Stimulated activated CD8-positive, alpha-beta memory T cell treated with anti-CD3 and anti-CD28 coated beads, Interleukin-15, amount 100 ng/mL, for 48 hours (primary cell): ENCODE data around the gene GPATCH2L.

Source experiments
- DNase-seq, 2 donors: peaks; one replicate each; pipeline ENCODE4 v3.0.0-alpha.2; 2020; ENCODE audit warnings: low read depth in 2 of 2

The GPATCH2L gene

DNA sequence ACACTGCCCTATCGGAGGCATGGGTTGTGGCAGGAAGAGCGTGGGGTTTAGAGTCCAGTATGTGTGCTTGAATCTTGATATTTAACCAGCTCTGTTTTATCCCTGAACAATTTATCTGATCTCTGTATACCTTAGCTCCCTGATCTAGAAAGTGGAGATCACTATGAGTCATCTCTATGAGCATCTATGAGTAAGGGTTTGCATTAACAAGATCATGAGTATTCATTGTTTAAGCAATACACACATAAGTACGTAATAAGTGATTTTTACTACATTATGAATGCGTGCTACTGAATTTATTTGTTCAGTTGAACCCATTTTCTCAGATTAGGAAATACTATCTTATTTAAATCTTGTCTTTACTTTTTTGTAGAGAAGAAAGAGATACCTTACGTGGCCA lies 49.4 kb downstream of the GPATCH2L start:
- no peak for DNase-seq

DNA sequence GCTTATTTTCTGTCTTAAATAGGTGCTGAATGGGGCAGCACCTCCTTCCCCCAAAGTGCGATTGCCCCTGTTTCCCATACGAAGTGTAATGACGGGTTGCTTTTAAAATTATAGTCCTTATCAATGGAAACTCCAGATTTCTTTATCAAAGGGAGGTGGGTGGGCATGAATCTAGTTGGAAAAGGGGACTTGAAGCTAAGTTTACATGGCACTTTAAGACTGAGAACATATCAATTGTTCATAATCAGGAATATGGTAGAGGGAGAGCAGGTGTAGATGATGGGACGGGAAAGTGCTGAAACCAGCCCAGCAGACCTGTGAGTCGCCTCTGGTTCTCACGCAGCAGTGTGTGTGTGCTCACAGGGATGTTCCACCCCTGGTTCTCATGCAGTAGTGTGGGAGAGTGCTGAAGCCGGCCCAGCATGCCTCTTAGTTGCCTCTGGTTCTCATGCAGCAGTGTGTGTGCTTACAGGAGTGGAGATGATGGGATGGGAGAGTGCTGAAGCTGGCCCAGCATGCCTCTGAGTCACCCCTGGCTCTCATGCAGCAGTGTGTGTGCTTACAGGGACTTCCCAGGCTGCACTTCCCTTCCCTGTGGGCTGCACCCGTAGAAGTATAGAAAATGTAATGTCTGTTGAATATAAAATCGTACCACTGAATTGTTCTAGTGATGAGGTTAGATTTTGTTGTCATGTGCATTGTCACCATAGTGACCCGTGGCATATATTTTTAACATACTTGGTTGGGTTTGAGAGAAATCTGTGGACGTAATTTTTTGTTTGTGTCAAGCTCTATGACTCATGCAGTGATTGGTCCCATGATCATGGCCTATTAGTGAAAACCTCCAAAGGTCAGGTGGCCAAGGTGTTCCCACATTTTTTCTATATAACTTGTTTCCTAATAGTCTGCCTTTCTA lies 51.6 kb downstream of the GPATCH2L start:
- no peak for DNase-seq

DNA sequence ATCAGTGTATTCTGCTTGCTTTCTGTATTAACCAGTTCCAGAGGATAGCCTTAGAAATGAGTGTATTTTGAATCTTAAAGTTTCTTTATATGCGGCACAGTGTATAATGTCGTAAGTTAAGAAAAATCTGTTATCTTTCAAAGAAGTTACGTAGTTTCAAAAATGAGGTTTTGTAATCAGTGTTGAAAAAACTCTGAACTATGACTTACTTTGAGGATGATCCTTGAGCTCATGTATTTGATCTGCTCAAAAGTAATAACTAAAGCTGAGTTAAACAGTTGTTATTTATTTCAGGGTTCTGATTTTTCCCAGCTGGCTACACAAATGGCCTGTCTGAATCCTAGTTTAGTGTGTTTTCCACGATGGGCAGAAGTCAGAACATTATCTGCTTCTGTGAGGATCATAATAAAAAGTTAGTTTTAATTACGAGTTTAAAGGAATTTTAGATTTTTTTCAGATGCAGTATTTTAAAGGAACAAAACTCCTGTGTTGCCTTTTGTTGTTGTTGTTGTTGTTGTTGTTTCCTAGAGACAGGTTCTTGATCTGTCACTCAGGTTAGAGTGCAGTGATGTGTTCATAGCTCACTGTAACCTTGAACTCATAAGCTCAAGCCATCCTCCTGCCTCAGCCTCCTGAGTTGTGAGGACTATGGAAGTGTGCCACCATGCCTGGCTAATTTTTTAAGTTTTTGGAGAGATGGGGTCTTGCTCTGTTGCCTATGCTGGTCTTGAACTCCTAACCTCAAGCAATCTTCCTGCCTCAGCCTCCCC lies 52.9 kb downstream of the GPATCH2L start:
- no peak for DNase-seq

DNA sequence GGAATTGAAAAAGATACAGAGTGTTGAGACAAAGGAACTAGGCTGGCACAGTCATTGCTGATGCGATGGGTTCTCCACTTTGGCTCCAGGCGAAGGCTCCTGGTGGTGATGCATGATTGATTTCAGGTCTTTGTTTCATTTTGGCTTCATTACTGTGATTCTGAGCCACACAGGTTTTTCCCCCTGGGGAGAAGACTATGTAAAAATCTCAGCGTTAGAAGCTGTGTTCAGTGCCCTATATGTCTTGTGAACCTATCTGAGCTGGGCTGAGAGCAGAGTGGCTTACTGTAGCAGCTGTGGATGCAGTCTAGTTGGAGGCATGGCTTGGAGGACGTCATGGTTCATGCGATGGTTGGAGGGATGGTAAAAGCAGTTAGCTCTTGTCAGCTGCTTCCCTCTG lies 54.0 kb downstream of the GPATCH2L start:
- DNase-seq = no peak

DNA sequence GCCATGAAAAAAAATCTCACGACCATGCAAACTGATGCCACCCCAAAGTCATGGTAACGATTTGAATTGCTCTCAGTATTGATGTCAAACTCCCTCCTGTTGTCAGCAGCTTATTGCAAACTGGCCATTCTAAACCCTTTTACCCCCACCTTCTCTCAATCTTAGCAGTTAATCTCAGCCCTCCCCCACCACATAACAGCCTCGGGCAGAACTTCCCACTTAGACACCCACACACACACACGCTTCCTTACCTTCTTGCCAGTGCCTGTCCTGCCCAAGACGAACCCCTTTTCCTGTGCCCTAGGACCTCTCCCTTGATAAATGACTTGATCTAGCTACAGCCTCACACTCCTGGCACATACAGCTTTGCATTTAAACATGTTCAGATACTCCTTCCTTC lies 56.6 kb downstream of the GPATCH2L start:
- DNase-seq = no peak

DNA sequence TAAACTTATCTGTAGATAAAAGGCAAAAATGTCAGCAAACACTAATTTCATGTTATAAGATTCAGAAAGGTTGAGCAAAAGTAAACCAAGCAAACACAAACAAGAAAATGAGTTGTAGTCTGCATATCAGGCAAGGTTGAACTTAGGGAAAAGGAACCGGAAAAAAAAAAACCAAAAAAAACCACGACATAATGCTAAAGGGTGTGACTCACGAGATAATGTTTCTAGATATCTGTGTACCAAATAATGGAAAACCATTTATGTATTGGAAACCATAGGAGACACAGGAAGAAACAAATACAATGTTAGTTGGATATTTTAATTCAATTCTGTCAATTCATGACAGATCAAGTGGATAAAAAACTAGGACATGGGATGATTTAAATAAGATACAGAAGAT lies 60.5 kb downstream of the GPATCH2L start:
- DNase-seq = no peak

DNA sequence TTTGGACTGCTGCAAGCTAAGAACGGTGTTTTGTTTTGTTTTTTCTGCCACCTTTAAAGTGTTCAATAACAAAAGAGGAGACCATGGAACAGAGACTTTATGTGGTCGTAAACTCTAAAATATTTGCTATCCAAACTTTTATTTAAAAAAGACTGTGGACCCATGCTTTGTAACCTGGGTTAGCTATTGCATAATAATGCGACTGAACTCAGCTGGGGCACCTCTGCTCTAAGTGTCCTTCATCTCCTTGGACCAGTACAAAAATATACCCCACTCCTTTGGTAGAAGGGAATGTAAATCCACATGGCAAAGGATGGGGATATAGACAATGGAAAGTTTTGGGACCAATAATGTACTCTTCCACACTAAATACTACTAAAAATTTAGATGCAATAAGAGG lies 65.5 kb downstream of the GPATCH2L start:
- no peak for DNase-seq

DNA sequence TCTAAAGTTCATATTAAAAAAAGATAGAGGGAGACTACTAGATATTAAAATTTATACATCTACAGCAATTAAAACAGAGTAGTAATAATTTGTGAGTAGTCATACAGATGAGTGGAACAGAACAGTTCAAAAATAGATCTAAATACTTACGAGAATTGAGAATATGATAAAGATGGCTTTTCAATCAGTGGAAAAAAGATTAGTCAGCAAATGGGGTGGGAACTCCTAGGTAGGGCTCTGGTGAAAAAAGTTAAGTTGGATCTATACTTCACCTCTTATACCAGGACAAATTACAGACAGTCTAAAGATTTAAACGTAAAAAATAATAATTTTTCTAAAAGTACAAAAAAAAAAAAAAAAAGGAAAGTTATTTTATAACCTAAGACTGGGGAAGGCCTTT lies 66.9 kb downstream of the GPATCH2L start:
- DNase-seq = no peak

DNA sequence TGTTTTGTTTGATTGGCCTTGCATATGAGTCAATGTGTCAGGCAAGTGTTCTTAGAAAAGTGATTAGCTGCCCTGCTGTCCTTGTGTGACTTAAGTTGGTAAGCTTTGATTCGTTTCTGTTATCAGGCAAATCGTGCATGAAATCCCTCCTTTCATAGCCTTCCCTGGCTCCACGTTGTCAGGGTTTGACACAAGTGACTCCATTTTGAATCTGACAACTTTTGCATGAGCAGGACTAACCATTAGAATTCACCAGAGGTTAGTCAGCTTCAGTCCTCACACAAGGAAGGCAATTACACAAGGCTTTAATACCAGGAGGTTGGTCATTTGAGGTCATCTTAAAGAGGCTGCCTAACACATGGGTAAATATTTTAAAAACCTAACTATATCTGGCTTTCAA lies 68.2 kb downstream of the GPATCH2L start:
- no peak for DNase-seq

DNA sequence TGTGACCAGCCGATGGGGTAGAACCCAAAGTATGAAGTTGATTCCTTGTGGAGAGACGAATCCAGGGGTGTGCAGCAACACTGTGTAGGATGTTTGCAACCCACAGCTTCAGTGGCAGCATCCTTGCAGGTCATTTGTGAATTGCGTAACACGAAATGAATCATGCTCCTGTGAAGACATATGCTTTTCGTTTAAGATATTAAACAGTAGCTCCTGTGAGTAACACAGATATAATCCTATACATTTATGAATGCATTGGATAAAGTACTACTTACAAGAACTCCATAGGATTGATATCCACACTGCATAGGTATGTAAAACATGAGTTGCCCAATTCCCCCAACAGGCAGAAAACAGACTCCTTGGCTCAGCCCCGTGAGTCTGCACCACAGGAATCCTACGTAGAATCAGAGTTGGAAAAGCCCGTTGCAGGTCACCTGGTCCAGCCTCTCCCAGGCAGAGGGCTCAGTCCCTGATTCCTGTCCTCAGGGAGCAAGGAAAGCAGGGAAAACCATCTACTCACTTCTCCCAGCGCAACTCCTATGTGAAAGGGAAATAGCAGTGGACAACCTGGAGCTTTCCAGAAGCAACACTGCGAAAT lies 75.8 kb downstream of the GPATCH2L start:
- DNase-seq = no peak

DNA sequence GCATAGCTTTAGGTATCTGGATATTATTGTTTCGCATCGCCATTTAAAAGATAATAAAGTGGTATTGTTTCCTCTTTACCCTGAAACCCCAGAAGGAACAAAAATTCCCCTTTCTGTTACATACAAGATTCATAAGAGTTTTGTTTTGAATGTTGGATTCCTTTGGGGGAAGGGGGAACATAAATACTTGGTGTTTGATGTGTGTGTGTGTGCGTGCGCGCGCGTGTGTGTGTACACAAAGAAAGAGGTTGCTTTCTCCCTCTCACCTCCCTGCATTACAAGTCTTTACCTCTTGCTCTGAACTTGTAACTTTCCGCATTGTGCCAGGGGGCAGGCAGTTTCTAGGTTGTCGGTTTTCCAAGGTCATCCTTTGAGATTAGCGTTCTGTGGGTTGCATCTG lies 76.4 kb downstream of the GPATCH2L start:
- DNase-seq = no peak

DNA sequence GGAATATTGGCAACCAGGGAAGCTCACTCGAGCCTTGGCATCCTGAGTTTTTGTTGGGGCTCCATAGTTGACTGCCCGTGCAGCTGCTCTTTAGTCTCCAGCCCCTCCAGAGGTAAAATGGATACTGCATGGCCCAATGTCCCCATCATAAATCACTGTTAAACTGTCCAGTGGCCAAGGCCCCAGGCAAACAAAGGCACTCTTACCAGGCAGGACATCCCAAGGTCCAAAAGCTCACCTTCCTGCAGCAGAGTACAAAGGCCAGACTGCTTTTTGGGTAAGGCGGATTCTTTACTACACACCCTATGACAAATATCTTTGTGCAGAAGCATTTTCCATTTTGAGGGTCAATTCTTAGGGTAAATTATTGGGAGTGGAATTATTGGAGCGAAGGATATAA lies 81.1 kb downstream of the GPATCH2L start:
- DNase-seq = no peak

DNA sequence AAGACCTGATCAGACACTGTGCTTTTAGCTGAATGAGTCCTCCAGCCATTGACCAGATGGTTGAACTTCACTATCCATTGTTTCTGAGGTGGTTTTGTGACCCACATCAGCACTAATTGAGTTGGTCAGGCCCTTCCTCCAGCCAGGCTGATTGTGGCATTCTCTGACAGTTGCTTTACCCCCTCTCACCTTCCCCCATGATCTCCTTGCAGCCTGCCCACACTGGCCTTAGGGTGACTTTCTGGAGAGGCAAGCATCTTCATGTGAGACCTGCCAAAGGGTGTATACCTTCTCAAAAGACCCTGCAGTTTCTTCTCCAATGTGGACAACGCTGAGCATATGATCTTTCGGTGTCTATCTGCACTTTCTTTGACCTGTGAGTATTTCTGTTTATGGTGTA lies 83.9 kb downstream of the GPATCH2L start:
- DNase-seq = no peak

DNA sequence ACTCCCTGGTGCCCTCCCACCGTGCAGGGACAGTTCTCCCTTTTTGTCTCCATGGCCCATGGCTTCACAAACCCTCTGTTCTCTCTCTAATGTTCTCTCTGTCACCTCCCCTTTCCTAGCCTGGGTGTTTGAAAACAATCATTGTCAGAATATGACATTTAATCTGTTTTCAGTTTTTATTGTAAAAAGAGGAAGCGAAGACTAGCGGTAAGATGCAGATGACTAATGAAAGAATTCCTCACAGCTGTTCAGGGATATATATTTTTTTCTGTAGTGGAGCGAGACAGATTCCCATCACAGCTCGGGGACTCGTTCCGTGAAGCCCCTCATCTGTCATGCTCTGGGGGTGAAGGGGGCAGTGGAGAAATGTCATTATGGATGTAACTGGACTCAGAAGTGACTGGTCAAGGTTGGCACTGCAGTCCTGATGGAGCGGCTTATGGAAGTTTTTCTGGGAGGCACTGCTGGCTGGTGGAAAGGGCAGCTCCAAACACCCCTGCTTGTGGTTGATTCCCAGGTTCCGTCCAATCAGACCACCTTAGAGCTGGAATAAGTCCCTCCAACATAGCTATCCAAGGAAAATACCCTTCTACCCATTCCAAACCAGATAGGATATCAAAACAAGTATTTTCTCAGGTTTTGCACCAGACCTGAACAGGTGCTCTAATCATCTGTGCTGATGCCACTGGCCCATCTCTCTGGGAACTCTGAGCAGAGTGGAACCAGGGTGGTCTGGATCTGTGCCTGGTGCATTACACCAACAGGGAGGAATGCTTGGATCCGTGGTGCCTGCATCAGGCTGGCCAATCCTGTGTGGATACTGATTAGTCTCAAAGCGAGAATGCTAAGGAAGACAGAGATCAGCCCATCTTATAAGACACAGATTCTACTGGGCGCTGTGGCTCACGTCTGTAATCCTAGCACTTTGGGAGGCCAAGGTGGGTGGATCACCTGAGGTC lies 84.7 kb downstream of the GPATCH2L start:
- DNase-seq = no peak

DNA sequence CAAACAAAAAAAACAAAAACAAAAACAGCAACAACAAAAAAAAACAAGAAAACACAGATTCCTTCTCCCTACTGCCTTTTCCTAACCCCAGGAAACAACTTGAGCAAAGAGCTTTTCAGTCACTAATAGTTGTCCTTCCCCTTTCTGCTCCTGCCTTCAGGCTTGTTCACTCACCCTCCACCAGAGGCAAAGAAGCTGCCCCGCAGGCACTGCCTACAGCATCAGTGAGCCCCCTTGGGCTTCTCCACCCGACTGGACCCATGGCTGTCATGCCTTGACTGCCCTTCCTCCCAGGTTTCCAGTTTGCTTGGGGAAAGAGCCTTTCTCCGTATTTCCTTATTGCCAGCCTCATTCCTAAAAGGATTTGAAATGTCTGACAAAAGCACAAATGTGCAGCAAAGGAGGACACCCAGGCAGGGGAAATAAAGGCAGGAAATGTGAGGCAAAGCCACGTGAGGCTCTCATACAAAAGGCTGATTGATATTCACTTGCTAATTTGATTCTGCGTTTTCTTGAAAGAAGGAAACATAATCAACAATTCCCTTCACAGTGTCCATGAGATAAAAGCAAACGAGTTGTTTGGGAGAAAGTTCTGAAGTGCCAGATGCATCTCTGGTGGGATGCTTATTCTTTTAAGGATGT lies 85.7 kb downstream of the GPATCH2L start:
- no peak for DNase-seq

DNA sequence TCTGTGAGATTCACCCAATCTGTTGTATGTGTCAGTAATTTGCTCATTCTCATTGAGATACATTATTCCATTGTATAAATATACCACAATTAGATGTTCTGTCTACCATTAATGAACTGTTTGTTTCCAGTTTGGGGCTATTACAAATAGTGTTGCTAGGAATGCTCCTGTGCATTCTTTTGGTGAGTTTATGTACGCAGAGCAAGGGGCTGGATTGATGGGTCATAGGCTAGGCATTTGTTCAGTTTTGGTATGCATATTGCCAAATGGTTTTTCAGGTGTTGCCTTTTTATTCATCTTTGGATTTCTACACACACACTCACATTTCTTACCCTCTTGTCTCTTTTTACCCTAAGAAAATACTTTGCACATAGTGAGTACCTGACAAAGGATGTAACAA lies 93.4 kb downstream of the GPATCH2L start:
- DNase-seq = no peak

DNA sequence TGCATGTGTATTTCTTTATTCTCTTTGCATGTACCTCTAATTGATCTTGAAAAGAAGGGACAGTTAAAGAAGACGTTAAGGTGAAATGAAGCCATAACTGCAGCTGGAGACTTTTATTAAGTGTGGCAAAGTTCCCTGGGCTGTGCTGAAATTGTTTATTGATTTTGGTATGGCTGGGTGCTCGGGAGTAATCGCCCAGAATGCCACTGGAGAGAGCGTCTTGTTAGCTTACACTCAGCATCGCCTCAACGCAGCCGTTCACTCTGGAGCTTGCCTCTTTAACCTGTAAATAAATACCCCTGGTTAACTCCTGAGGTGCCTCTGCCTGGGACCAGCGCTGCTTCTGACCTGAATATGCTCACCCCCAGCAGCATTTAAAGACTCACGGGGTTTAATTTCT lies 98.6 kb downstream of the GPATCH2L start:
- DNase-seq = no peak

DNA sequence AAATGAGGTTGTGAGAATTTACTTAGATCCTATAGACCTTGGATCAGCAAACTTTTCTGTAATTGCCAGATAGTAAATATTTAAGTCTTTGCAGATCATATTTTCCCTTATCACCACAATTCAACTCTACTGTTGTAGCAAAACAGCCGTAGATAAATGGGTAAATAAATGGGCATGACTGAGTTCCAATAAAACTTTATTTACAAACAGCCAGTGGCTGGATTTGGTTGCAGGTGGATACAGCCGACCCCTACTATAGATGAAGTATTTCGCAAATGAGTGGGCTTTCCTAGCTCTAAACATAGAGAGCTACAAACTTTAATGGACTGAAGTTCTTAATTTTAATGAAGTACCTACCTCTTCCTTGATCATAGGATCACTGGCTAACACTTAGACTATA lies 100.7 kb downstream of the GPATCH2L start:
- no peak for DNase-seq

DNA sequence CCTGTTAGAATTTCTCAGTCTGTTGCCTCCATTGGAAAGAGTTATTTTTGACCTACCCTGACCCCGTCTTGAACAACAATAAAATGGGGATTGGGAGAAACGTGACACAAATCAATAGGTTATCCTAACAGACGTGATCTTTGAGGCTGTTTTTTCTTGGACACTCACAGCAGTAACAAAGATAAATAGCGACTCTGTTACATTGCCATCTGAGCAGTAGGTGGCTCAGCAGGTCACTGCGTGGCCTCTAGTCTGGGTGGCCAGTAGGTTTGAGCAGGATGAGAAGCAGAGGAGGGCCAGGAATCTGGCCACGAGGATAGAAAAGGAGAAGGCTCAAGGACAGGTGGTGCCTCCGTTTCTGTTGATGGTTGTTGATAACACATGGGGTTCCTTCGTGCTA lies 101.4 kb downstream of the GPATCH2L start:
- DNase-seq = no peak

DNA sequence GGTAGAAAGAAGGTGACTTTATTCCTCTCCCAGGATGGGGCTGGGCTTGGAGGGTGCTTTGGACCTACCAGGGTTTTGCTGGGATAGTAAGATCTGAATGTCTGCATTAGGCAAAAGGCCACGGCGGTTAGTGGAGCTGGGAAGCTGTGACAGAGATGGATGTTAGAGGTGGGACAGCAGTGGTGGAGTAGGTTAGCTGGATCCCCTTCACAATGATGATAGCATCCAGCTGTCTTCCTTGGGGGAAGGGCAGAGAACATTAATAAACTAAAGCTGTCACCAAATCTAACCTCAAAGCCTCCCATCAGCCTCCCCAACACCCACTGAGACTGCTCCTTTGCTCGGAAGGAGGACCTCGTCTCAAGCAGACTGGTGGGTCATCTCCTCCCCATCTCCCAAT lies 104.8 kb downstream of the GPATCH2L start:
- DNase-seq = no peak
